Frontal cortex (tissue), 4 donors: ENCODE data around the gene REX1BD. TPM values are rescaled to one million over a fixed set of nuclear protein-coding genes. Genes with fewer than 3 reads are reported as not detected.

ENCODE experiments used
- DNase-seq, 2 donors: peaks; one replicate each; pipeline ENCODE4 v3.0.0; 2012; ENCODE audit warnings: low spot score in 2 of 2
- FAIRE-seq: peaks from 2 replicates; lab custom pipeline; 2012; peaks lifted over from hg19 to GRCh38; lab: Jason Lieb, UNC
- small RNA-seq: library from RNA; depleted of rRNA; stranded (forward); fragments of <200 nt; gene quantifications from one replicate; pipeline ENCODE3, GENCODE V24; 2014
- total RNA-seq: library from RNA; depleted of rRNA; stranded (reverse); fragments of >200 nt; gene quantifications from one replicate; pipeline ENCODE4 v1.2.3, GENCODE V29; 2014
- donor health status: control.
- donor health status: control.
- donor health status: control.

The REX1BD gene
- total RNA-seq, 1 donor from 2014 or later = 17.1 TPM

DNA sequence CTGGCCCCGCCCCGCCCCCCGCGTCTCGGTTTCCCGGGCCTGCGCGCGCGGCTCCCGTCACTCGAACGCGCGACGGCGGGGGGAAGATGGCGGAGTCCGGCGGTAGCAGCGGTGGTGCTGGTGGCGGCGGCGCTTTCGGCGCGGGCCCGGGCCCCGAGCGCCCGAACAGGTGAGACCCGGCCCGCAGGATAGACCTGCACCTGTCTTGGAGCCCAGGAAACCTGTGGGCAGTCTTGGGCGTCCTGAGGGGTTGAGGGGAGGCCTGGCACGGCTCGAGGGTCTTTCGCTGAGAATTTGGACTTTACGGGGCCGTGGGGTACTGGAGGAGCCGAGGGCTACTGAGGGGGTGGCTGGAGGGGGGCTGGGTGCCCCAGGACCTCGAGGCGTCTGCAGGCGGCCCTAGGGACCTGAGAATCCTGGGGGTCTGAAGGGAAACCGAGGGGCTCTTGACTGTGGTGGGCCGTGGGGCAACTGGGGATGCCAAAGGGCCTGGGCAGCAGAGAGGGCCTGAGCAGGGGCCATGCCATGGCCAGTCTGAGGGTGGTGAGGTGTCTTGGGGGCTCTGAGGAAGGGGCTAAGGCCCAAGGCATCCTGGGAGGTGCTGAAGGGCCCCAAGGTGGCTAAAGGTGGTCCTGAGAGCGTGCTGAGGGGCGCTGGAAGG, 48.5 kb downstream of the REX1BD start, which contains the start of gene KLHL26:
TSS of gene KLHL26 (plus strand) at position 60 of the 661 bp plus-strand sequence. CDS start at position 87, 27 bp downstream.
- DNase-seq = no peak
- FAIRE-seq = no peak

GRCh38 chr19:18637673-18638630, 49.4 kb downstream of the REX1BD start:
- DNase-seq = no peak
- no peak for FAIRE-seq

DNA sequence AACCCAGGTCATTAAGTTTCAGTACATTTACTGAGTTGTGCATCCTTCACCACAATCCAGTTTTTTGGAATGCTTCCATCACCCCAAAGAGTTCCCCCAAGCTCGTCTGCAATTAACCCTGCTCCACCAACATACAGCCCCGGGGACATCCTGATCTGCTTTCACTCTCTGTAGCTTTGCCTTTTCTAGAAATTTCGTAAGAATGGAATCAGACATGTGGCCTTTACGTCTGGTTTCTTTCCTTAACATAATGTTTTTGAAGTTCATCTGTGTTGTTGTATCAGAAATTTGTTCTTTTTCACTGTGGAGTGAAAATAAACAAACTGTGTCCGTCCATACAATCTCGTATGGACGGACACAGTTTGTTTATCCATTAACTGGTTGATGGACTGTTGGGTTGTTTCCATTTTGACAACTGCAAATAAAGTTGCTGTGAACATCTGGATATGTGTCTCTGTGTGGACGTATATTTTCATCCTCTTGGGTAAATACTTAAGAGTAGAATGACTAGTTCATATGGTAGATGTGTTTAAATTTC, 51.2 kb downstream of the REX1BD start:
- DNase-seq (no peak), FAIRE-seq (no peak)

Small RNA genes within 50 kb of the gene (small RNA-seq; reads per million reads assigned to genes)
- not detected for gene RN7SL155P

Other genes with a start within 250 kb of the REX1BD start
- 18.3 TPM for gene PGPEP1, start 248.2 kb upstream of the REX1BD start, total RNA-seq
- gene GDF15, start 202.6 kb upstream of the REX1BD start, total RNA-seq = not detected
- gene LRRC25, start 191.2 kb upstream of the REX1BD start, total RNA-seq = 0.41 TPM
- 69.3 TPM for gene SSBP4, start 169.4 kb upstream of the REX1BD start, total RNA-seq
- 62.8 TPM for gene ISYNA1, start 150.7 kb upstream of the REX1BD start, total RNA-seq
- 7.7 TPM for gene ELL, start 66.7 kb upstream of the REX1BD start, total RNA-seq
- 178 TPM for gene FKBP8, start 45.2 kb upstream of the REX1BD start, total RNA-seq
- 14.7 TPM for gene KXD1, start 30.9 kb upstream of the REX1BD start, total RNA-seq
- 742 TPM for gene UBA52, start 16.9 kb upstream of the REX1BD start, total RNA-seq
- gene CRLF1, start 18.0 kb downstream of the REX1BD start, total RNA-seq = 2.4 TPM
- 34.2 TPM for gene TMEM59L, start 24.1 kb downstream of the REX1BD start, total RNA-seq
- gene KLHL26, start 48.2 kb downstream of the REX1BD start, total RNA-seq = 5.7 TPM
- 7.3 TPM for gene CRTC1, start 94.9 kb downstream of the REX1BD start, total RNA-seq
- gene COMP, start 202.5 kb downstream of the REX1BD start, total RNA-seq = not detected
- gene UPF1, start 243.2 kb downstream of the REX1BD start, total RNA-seq = 38.3 TPM